HCT116 (cell line): ENCODE measurements around the gene NPHS1. TPM values are rescaled to one million over a fixed set of nuclear protein-coding genes. Genes with fewer than 3 reads are reported as not detected.

ENCODE experiments used
- ATAC-seq: fragments of 200-7000 bp; cut with Tn5 transposase; 2 replicates; pipeline ENCODE4 v1.9.1; 2020; ENCODE audit warnings: mild to moderate bottlenecking, moderate library complexity
- BruUV-seq: library from RNA; stranded (reverse); fragments of 400-500 nt; replicated peaks from 2 replicates; lab custom pipeline; 2021; lab: Mats Ljungman, UMichigan
- CTCF ChIA-PET: fragments of 300-600 bp; sonication (Branson Sonifier 250); formaldehyde crosslinking; loops from one replicate; lab custom pipeline; 2021; ENCODE audit warnings: antibody characterized with exemption; lab: Charles Lee
- POLR2A ChIA-PET: fragments of 300-600, 350-600 bp; sonication (Branson Sonifier 250); formaldehyde crosslinking; loops from one replicate; lab custom pipeline; 2021; ENCODE audit warnings: antibody characterized with exemption; lab: Charles Lee
- RAD21 ChIA-PET, 2 experiments: fragments of 300-600 bp; sonication (Branson Sonifier 250); formaldehyde crosslinking; loops; one replicate each; lab custom pipeline; 2023; ENCODE audit warnings: low total read pairs in 2 of 2; ENCODE audit not compliant: uncharacterized antibody in 2 of 2, unreplicated experiment in 2 of 2, low non-redundant PET in 1 of 2; lab: Charles Lee
- DNase-seq: peaks from one replicate; pipeline ENCODE4 v3.0.0-alpha.2; 2010; ENCODE audit warnings: low read depth, low spot score
- H2AFZ ChIP-seq: fragments of 200-600 bp; shearing (Covaris generic), sonication (generic); 2 replicates; pipeline ENCODE4 v1.6.1; 2017; ENCODE audit warnings: low read depth, mixed run types, mixed read lengths, antibody characterized with exemption, low read length; ENCODE audit not compliant: poor library complexity, severe bottlenecking
- H3K27ac ChIP-seq: 2 replicates; pipeline ENCODE4 v1.5.1; 2012; ENCODE audit warnings: low read depth, low read length
- H3K27me3 ChIP-seq: fragments of 200-600 bp; sonication (generic); 2 replicates; pipeline ENCODE4 v1.6.1; 2016; ENCODE audit warnings: mixed run types, low read length, mixed read lengths; ENCODE audit not compliant: insufficient read depth
- H3K36me3 ChIP-seq, 2 experiments: fragments of 200-500 bp in 1 of 2; fragments of 200-600 bp in 1 of 2; sonication (Bioruptor generic) in 1 of 2; sonication (generic) in 1 of 2; 2 replicates each; pipeline versions ENCODE4 v1.5.1 to v1.6.1; 2014 to 2016; ENCODE audit warnings: low read length in 2 of 2, inconsistent platforms in 1 of 2, mixed read lengths in 1 of 2, mixed run types in 1 of 2; ENCODE audit not compliant: insufficient read depth in 2 of 2, control insufficient read depth in 1 of 2
- H3K4me1 ChIP-seq, 2 experiments: fragments of 200-600 bp in 1 of 2; sonication (generic) in 1 of 2; 2 replicates each; pipeline versions ENCODE4 v1.5.1 to v1.6.1; 2012 to 2017; ENCODE audit warnings: low read length in 2 of 2, inconsistent platforms in 1 of 2, mild to moderate bottlenecking in 1 of 2, mixed read lengths in 1 of 2, mixed run types in 1 of 2, moderate library complexity in 1 of 2; ENCODE audit not compliant: insufficient read depth in 2 of 2, control insufficient read depth in 1 of 2
- H3K4me2 ChIP-seq: fragments of 200-600 bp; sonication (generic); 2 replicates; pipeline ENCODE4 v1.6.1; 2017; ENCODE audit warnings: mixed run types, low read length, mixed read lengths
- H3K4me3 ChIP-seq, 2 experiments: fragments of 200-600 bp in 1 of 2; sonication (generic) in 1 of 2; replicated peaks in 1 of 2; 2 replicates each; pipeline ENCODE4 v1.5.1; 2011 to 2016; ENCODE audit warnings: low read length in 2 of 2, control low read depth in 1 of 2, low read depth in 1 of 2, mild to moderate bottlenecking in 1 of 2, mixed read lengths in 1 of 2, mixed run types in 1 of 2
- H3K79me2 ChIP-seq: fragments of 200-600 bp; sonication (generic); 2 replicates; pipeline ENCODE4 v1.6.1; 2017; ENCODE audit warnings: mild to moderate bottlenecking, mixed run types, low read length, moderate library complexity, mixed read lengths; ENCODE audit not compliant: insufficient read depth
- H3K9ac ChIP-seq: fragments of 200-600 bp; sonication (generic); 2 replicates; pipeline ENCODE4 v1.6.1; 2016; ENCODE audit warnings: low read length, mixed read lengths
- H3K9me2 ChIP-seq: fragments of 200-600 bp; sonication (generic), shearing (Covaris generic); 2 replicates; pipeline ENCODE4 v1.6.1; 2017; ENCODE audit warnings: mixed run types, mild to moderate bottlenecking, moderate library complexity; ENCODE audit not compliant: insufficient read depth
- H3K9me3 ChIP-seq, 2 experiments: fragments of 200-500 bp in 1 of 2; fragments of 200-600 bp in 1 of 2; sonication (Bioruptor generic) in 1 of 2; sonication (generic) in 1 of 2; 2 replicates each; pipeline ENCODE4 v1.6.1; 2014 to 2017; ENCODE audit warnings: low read length in 2 of 2, mixed read lengths in 2 of 2, inconsistent platforms in 1 of 2, low read depth in 1 of 2, mild to moderate bottlenecking in 1 of 2, mixed run types in 1 of 2, moderate library complexity in 1 of 2; ENCODE audit not compliant: control insufficient read depth in 1 of 2, insufficient read depth in 1 of 2
- H4K20me1 ChIP-seq: fragments of 200-600 bp; sonication (generic), shearing (Covaris generic); 2 replicates; pipeline ENCODE4 v1.6.1; 2017; ENCODE audit warnings: mixed run types, mild to moderate bottlenecking, moderate library complexity; ENCODE audit not compliant: insufficient read depth
- CEBPB ChIP-seq: IDR thresholded peaks from 2 replicates; pipeline ENCODE4 v1.6.1; 2012; ENCODE audit warnings: low read depth
- ELF1 ChIP-seq: IDR thresholded peaks from 2 replicates; pipeline ENCODE4 v1.6.1; 2012; ENCODE audit warnings: low read depth, borderline replicate concordance
- EZH2 ChIP-seq: fragments of 200-600 bp; sonication (generic); IDR thresholded peaks from 2 replicates; pipeline ENCODE4 v1.6.1; 2017; ENCODE audit warnings: antibody characterized with exemption, mixed run types
- JUND ChIP-seq: IDR thresholded peaks from 2 replicates; pipeline ENCODE4 v1.6.1; 2012
- MAX ChIP-seq: IDR thresholded peaks from 2 replicates; pipeline ENCODE4 v1.6.1; 2012
- POLR2AphosphoS5 ChIP-seq: IDR thresholded peaks from 2 replicates; pipeline ENCODE4 v1.6.1; 2011; ENCODE audit warnings: mild to moderate bottlenecking, low read depth, low read length, moderate library complexity
- RAD21 ChIP-seq: IDR thresholded peaks from 2 replicates; pipeline ENCODE4 v1.6.1; 2012; ENCODE audit warnings: low read depth, mild to moderate bottlenecking
- SIN3A ChIP-seq: IDR thresholded peaks from 2 replicates; pipeline ENCODE4 v1.6.1; 2012; ENCODE audit warnings: low read depth
- SRF ChIP-seq: IDR thresholded peaks from 2 replicates; pipeline ENCODE4 v1.6.1; 2012; ENCODE audit warnings: low read depth
- YY1 ChIP-seq: IDR thresholded peaks from 2 replicates; pipeline ENCODE4 v1.6.1; 2011; ENCODE audit warnings: low read length, low read depth, moderate library complexity, mild to moderate bottlenecking; ENCODE audit not compliant: insufficient replicate concordance; ENCODE audit errors: extremely low read depth
- ZBTB33 ChIP-seq: IDR thresholded peaks from 2 replicates; pipeline ENCODE4 v1.6.1; 2011; ENCODE audit warnings: mild to moderate bottlenecking, low read length, moderate library complexity; ENCODE audit not compliant: insufficient replicate concordance; ENCODE audit errors: extremely low read depth
- ZFX ChIP-seq: fragments of 450-650 bp; IDR thresholded peaks from 2 replicates; pipeline ENCODE4 v1.6.1; 2017
- intact Hi-C: fragments of 100-400 bp; cut with micrococcal nuclease; formaldehyde crosslinking; loops from 2 replicates; pipeline ENCODE4 v1.10.0; 2022
- total RNA-seq: library from RNA; stranded (reverse); gene quantifications from one replicate; pipeline ENCODE4 v1.2.1, GENCODE V29; 2021; ENCODE audit not compliant: unreplicated experiment

The NPHS1 gene
- total RNA-seq, 1 experiment from 2014 or later = 0.57 TPM

- Histone ChIP-seq H3K9ac (no peak overlapping the region), H2AFZ (no peak overlapping the region), H3K27me3 (no peaks in the 10 kb centered on the region), H3K36me3 (no peaks in the 10 kb centered on the region), H3K9me3 (no peaks in the 10 kb centered on the region), H3K27ac (no peak overlapping the region), H3K79me2 (no peaks in the 10 kb centered on the region), H3K4me3 (no peak overlapping the region), H4K20me1 (no peaks in the 10 kb centered on the region), H3K4me2 (peak overlapping the region; percentile 35; the same call in 1 of the 2 replicates), H3K4me1 (peaks cover 0 to 5% of the 10 kb centered on the region in 2 experiments; a peak in 2 of 4 replicates), H3K9me2 (no peaks in the 10 kb centered on the region)
- POLR2A ChIA-PET = no interaction called here
- BruUV-seq = no TSS peak
- ATAC-seq = no peak; the same call in 1 of the 2 replicates
- no peak for TF ChIP-seq ZFX
- no peak for TF ChIP-seq YY1
- no peak for TF ChIP-seq MAX
- RAD21 ChIA-PET = no interaction called here
- no peak for DNase-seq
- intact Hi-C loops = no loop called here
- CTCF ChIA-PET = no interaction called here
These were observed 58.7 kb downstream of the NPHS1 start for GRCh38 chr19:35793381-35794165.

GRCh38 chr19:35792888-35793287 is 59.4 kb downstream of the NPHS1 start:
- Histone ChIP-seq H3K9me2 (no peaks in the 10 kb centered on the region), H3K27ac (no peak overlapping the region), H3K27me3 (no peaks in the 10 kb centered on the region), H3K36me3 (no peaks in the 10 kb centered on the region), H3K9ac (no peak overlapping the region), H3K4me2 (peak overlapping the region; percentile 35; the same call in 1 of the 2 replicates), H4K20me1 (no peaks in the 10 kb centered on the region), H3K4me3 (no peak overlapping the region), H3K9me3 (no peaks in the 10 kb centered on the region), H3K79me2 (no peaks in the 10 kb centered on the region), H2AFZ (no peak overlapping the region), H3K4me1 (peaks cover 0 to 5% of the 10 kb centered on the region in 2 experiments; a peak in 2 of 4 replicates)
- ATAC-seq (no peak), DNase-seq (no peak)
- no TSS peak for BruUV-seq
- no peak for TF ChIP-seq YY1
- no peak for TF ChIP-seq EZH2
- no peak for TF ChIP-seq CEBPB
- no peak for TF ChIP-seq ELF1
- TF ChIP-seq JUND = no peak
- no peak for TF ChIP-seq POLR2AphosphoS5
- TF ChIP-seq ZFX = no peak
- TF ChIP-seq SRF = no peak
- no peak for TF ChIP-seq SIN3A
- TF ChIP-seq ZBTB33 = no peak
- TF ChIP-seq MAX = no peak
- no peak for TF ChIP-seq RAD21
- ChIA-PET POLR2A (no interaction called here), RAD21 (no interaction called here), CTCF (no interaction called here)
- intact Hi-C loops = no loop called here
